Activated CD4-positive, alpha-beta memory T cell treated with anti-CD3 and anti-CD28 coated beads, Interleukin-2, amount 10 ng/mL, durations not matched to agents 7 days and 5 days (primary cell): ENCODE measurements around the gene CELF4. TPM values are rescaled to one million over a fixed set of nuclear protein-coding genes. Genes with fewer than 3 reads are reported as not detected.

ENCODE experiments used
- CTCF ChIA-PET: fragments of 350-600 bp; sonication (Branson Sonifier 250); formaldehyde crosslinking; loops from one replicate; lab custom pipeline; 2021; ENCODE audit warnings: antibody characterized with exemption, inconsistent platforms; lab: Charles Lee
- POLR2A ChIA-PET: fragments of 350-600 bp; sonication (Branson Sonifier 250); formaldehyde crosslinking; loops from one replicate; lab custom pipeline; 2021; ENCODE audit warnings: antibody characterized with exemption; lab: Charles Lee
- DNase-seq: peaks from one replicate; pipeline ENCODE4 v3.0.0-alpha.2; 2020
- H3K27ac Mint-ChIP-seq: one replicate; pipeline ENCODE4 v1.8.0; 2021; ENCODE audit warnings: mild to moderate bottlenecking, mixed read lengths
- H3K27me3 Mint-ChIP-seq: one replicate; pipeline ENCODE4 v1.8.0; 2021; ENCODE audit warnings: mixed read lengths
- H3K36me3 Mint-ChIP-seq: one replicate; pipeline ENCODE4 v1.8.0; 2021; ENCODE audit warnings: low read depth, mixed read lengths
- H3K4me1 Mint-ChIP-seq: one replicate; pipeline ENCODE4 v1.8.0; 2021; ENCODE audit warnings: mixed read lengths
- H3K4me3 Mint-ChIP-seq: one replicate; pipeline ENCODE4 v1.8.0; 2021; ENCODE audit warnings: mild to moderate bottlenecking, mixed read lengths
- H3K9me3 Mint-ChIP-seq: one replicate; pipeline ENCODE4 v1.8.0; 2021; ENCODE audit warnings: mixed read lengths
- total RNA-seq, 2 experiments: library from RNA; stranded (reverse); gene quantifications; one replicate each; pipeline ENCODE4 v1.2.3, GENCODE V29; 2021

Gene CELF4
- total RNA-seq, 2 experiments from 2014 or later: not detected

DNA sequence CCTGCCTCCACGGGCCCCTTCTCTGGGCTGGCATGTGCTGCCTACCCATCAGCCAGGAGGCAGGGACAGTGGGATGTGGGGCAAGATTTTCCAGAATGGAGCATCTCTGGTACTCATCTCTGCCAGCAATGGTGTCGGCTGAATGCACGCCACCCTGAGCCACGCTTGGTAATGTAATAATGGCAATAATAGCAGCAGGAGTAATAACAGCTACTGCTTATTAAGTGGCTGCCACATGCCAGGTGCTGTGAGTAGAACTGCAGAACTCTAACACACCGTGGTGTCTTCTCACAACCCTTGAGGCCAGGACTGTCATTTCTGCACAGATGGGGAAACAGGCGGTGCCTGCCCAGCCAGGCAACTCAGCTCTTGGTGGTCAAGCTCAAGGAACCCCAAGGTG, 113.6 kb downstream of the CELF4 start:
- no peak for DNase-seq
- Mint-ChIP-seq H3K27me3 (no peaks in the 10 kb centered on the region), H3K4me1 (no peaks in the 10 kb centered on the region), H3K36me3 (no peaks in the 10 kb centered on the region), H3K4me3 (no peak overlapping the region), H3K27ac (no peak overlapping the region), H3K9me3 (no peaks in the 10 kb centered on the region)
- CTCF ChIA-PET: no interaction called here
- POLR2A ChIA-PET: no interaction called here

DNA sequence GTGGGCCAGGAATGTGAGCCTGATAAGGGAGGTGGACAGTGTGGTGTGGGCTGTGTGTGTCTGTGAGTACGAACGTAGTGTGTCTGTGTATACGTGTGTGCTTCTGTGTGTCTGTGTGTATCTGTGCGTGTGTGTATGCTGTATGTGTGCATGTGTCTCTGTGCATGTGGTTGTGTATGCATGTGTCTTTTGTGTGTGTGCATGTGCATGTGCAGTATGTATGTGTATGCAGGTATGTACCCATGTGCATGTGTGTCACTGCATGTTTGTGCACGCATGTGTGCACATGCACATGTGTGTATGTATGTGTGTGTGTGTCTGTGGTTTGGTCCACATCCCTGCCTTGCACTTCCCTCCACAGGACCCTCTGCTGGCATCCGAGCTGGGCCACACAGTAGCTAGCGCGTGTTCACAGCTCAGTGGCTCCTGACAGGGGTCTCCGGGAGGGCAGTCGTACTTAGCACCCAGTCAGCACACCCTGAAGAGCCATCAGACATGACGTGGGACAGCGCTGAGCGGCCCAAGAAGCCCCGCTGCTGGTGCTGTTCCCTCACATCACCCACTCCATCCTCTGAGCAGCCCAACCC, 114.3 kb downstream of the CELF4 start:
- no peaks in the 10 kb centered on the region for H3K27me3 Mint-ChIP-seq
- ChIA-PET CTCF (no interaction called here), POLR2A (no interaction called here)
- no peaks in the 10 kb centered on the region for H3K36me3 Mint-ChIP-seq
- DNase-seq: no peak
- H3K4me3 Mint-ChIP-seq: no peak overlapping the region
- H3K9me3 Mint-ChIP-seq: no peaks in the 10 kb centered on the region
- no peaks in the 10 kb centered on the region for H3K4me1 Mint-ChIP-seq
- H3K27ac Mint-ChIP-seq: no peak overlapping the region

DNA sequence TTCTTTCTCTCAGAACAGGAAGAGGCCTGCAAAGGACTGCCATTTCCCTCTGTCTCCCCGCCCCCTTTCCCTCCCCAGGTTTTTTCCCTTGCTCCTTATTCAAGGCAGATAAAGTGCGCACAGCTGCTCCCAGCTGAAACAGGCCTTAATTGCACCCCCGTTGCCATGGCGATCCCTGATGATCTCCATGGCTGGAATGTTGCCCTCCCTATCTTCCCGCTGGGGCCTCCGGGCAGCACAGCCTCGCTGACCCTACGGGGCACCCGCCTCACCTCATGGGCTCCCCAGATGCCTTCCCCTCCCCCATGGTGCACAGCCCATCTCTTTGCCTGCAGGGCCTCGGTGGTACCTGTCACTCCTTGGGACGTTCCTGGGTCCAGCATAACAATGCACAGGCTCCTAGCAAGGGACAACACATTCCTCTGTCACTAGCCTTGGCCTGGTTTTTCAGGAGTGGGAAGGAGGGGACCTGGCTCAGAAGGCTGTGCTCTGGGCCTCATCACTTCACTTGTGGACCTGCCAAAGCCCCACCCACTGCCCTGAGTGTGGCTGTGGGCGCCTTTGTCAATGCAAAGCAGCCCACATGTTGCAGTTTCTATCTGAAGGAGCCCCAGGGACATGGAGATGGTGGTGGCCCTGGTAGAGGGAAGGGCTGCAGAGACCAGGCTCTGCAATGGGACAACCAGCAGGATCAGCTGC, 115.0 kb downstream of the CELF4 start:
- POLR2A ChIA-PET: no interaction called here
- Mint-ChIP-seq H3K36me3 (no peaks in the 10 kb centered on the region), H3K9me3 (no peaks in the 10 kb centered on the region), H3K27ac (no peak overlapping the region), H3K4me1 (no peaks in the 10 kb centered on the region), H3K27me3 (no peaks in the 10 kb centered on the region), H3K4me3 (no peak overlapping the region)
- CTCF ChIA-PET: no interaction called here
- no peak for DNase-seq

DNA sequence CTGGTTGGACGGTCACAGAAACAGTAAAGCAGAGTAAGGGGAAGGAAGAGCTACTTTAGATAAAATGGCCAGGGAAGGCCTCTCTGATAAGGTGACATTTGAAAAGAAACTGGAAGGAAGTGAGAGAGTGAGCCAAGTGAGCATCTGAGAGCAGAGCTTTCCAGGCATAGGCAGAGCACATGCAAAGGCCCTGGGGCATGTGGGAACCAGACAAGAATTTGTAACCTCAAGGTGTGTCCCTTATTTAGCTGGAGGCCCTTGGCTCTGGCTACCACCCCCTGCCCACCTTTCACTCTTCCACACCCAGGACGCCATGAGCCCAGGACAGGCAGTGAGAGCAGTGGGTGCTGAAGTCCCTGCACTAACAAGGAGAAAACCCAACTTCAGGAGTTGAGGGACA, 116.0 kb downstream of the CELF4 start:
- DNase-seq: no peak
- Mint-ChIP-seq H3K9me3 (no peaks in the 10 kb centered on the region), H3K27me3 (no peaks in the 10 kb centered on the region), H3K4me1 (no peaks in the 10 kb centered on the region), H3K27ac (no peak overlapping the region), H3K36me3 (no peaks in the 10 kb centered on the region), H3K4me3 (no peak overlapping the region)
- ChIA-PET CTCF (no interaction called here), POLR2A (no interaction called here)

DNA sequence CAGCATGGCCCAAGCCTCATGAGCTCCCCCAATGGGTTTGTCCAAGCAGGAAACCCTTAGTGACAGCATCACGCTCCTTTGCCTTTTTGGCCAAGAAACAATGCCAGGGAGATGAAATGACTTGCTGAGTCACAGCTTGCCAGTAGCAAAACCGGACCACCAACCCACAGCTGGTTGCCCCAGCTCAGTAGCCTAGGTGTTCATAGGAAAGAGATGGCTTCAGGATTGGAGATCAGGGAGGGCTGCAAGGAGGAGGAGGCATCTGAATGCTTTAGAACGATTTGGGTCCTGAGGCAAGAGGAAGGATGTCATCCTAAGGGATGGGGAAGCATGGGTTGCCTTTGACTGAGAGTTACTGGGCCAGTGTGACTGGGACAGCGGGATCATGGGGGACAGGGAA, 116.7 kb downstream of the CELF4 start:
- H3K27ac Mint-ChIP-seq: no peak overlapping the region
- no peak for DNase-seq
- ChIA-PET CTCF (no interaction called here), POLR2A (no interaction called here)
- no peaks in the 10 kb centered on the region for H3K27me3 Mint-ChIP-seq
- H3K4me1 Mint-ChIP-seq: no peaks in the 10 kb centered on the region
- no peaks in the 10 kb centered on the region for H3K9me3 Mint-ChIP-seq
- H3K36me3 Mint-ChIP-seq: no peaks in the 10 kb centered on the region
- H3K4me3 Mint-ChIP-seq: no peak overlapping the region

DNA sequence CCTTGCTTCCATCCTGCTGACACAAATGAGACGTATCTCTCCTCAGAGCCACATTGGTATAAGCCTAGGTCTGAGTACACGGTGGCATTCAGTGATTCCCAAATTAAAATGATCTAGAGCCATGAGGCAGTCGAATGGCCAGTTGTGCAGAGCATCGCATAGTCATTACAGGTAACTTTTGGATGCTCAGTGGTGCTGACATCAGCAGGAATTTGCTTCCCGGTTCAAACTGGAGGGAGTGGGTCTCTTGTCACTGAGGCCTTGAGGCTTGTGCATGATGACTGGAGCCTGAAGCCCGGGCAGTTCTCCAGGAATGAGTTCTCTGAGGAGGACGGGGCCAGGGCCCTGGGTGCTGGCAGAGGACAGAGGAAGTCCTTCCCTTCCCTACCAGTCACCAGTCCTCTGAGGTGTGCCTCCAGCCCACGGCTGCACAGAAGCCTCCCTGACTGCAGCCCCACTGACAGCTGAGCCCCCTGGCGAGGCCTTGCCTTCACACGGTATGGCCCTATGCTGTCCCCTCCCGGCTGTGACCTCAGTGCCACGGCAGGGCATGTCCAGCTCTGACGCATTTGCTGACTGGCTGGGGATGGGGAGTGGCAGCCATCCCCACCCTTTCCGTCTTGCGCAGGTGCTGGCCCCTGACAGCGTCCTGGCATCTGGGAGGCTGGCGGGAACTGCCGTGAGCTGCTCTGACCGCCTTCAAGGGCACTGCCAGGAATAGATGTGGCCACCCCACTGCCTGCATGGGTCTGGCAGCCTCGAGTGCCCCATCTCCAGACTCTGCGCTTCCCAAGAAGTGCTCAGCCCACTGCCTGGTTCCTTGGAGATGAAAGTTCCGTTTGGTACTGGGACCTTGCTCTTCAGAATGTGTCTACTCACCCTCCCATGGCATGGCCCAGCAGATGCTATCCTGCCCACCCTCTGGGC, 117.4 kb downstream of the CELF4 start:
- Mint-ChIP-seq H3K36me3 (no peaks in the 10 kb centered on the region), H3K4me3 (no peak overlapping the region), H3K27ac (no peak overlapping the region), H3K4me1 (no peaks in the 10 kb centered on the region), H3K9me3 (no peaks in the 10 kb centered on the region), H3K27me3 (no peaks in the 10 kb centered on the region)
- POLR2A ChIA-PET: no interaction called here
- DNase-seq: no peak
- CTCF ChIA-PET: no interaction called here

DNA sequence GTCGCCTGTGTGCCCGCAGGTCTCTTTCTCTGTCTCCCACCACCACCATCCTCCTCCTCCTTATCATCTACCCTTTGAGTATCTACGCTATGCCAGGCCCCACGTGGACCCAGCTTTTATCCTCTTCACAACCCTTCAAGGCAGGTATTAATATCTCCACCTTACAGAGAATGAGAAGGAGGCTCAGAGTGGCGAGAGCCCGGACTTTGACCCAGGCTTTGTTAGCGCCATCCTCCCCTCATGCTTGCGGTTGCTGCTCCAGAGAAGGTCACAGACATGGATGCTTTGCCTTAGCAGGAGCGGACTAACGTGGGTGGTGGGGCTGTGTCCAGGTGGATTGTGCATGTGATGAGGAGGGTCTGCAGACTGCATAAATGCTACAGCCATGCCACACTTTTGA, 119.8 kb downstream of the CELF4 start:
- Mint-ChIP-seq H3K9me3 (no peaks in the 10 kb centered on the region), H3K4me3 (no peak overlapping the region), H3K27ac (no peak overlapping the region), H3K27me3 (no peaks in the 10 kb centered on the region), H3K36me3 (no peaks in the 10 kb centered on the region), H3K4me1 (no peaks in the 10 kb centered on the region)
- CTCF ChIA-PET: no interaction called here
- POLR2A ChIA-PET: no interaction called here
- no peak for DNase-seq

DNA sequence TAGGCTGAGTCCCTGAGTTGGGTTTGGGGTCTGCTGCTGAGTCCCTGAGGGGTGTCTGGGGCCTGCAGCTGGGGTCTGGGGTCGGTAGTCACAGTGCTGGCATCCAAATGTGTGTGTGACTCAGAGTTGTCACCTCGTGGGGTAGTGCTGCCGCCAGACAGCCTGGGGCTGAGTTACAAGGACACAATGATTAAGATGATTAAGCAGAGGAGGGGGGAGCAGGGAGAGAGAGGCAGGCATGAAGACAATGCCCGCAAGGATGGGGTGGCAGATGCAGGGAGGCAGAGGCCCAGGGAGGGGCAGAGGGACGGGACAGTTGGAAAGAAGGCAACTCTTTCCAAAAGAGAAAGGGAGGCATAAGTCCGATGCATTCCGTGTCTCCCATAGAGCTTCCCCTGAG, 120.2 kb downstream of the CELF4 start:
- no peak for DNase-seq
- Mint-ChIP-seq H3K36me3 (no peaks in the 10 kb centered on the region), H3K4me3 (no peak overlapping the region), H3K27me3 (no peaks in the 10 kb centered on the region), H3K4me1 (no peaks in the 10 kb centered on the region), H3K27ac (no peak overlapping the region), H3K9me3 (no peaks in the 10 kb centered on the region)
- ChIA-PET POLR2A (no interaction called here), CTCF (no interaction called here)

DNA sequence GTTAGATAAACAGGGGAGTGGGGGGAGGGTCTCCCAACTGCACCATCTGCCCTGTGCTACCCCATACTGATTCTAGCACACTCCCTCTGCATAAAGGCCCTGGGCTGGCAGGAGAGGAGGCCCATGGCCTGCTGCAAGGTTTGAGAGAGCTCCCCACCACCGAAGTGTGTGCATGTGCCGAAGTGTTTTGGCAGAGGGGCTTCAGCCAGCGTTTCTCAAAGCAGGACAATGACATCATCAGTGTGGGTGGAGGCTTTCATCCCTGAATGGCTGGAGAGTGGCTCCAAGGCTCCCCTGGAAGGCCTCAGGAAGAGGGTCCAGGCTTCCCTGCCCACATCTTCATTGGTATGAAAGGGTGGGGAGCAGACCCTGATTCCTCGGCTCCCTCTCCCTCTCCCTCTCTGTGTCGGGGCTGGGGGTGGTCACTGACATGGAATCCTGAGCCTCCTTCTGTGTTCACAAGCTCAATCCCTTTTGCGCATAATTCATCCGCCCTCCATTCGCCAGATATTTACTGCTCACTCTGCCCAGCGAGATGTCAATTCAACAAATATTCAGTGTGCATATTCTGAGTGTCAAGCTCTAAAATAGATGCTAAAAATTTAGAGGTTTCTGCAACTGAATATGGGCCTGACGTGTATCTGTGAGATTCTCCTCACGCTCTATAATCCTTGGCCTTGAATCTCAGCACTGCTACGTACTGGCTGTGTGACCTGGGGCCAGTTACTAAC, 122.1 kb downstream of the CELF4 start:
- Mint-ChIP-seq H3K9me3 (no peaks in the 10 kb centered on the region), H3K27ac (no peak overlapping the region), H3K4me1 (no peaks in the 10 kb centered on the region), H3K36me3 (no peaks in the 10 kb centered on the region), H3K27me3 (no peaks in the 10 kb centered on the region), H3K4me3 (no peak overlapping the region)
- DNase-seq: no peak
- POLR2A ChIA-PET: no interaction called here
- CTCF ChIA-PET: no interaction called here

DNA sequence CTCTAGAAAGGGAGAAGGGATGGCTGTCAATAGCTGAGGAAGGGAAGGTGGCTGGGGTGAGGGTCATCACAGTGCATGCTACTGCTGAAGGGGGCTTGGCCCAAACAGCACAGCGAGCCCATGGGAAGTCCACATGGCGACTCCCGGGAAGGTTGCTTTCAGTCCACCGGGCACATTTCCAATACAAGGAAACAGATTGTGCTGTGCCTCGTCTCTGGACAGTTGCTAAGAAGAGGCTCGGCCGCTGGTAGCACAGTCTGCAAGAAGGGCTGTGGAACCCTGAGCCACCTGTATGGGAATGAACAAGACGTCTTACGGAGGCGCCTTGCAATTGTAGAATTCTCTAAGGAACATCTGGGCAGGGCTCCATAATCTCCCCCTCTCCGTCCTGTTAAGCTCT, 123.1 kb downstream of the CELF4 start:
- ChIA-PET CTCF (no interaction called here), POLR2A (no interaction called here)
- no peaks in the 10 kb centered on the region for H3K9me3 Mint-ChIP-seq
- H3K4me3 Mint-ChIP-seq: no peak overlapping the region
- H3K27me3 Mint-ChIP-seq: no peaks in the 10 kb centered on the region
- no peak overlapping the region for H3K27ac Mint-ChIP-seq
- H3K36me3 Mint-ChIP-seq: no peaks in the 10 kb centered on the region
- no peaks in the 10 kb centered on the region for H3K4me1 Mint-ChIP-seq
- DNase-seq: no peak

DNA sequence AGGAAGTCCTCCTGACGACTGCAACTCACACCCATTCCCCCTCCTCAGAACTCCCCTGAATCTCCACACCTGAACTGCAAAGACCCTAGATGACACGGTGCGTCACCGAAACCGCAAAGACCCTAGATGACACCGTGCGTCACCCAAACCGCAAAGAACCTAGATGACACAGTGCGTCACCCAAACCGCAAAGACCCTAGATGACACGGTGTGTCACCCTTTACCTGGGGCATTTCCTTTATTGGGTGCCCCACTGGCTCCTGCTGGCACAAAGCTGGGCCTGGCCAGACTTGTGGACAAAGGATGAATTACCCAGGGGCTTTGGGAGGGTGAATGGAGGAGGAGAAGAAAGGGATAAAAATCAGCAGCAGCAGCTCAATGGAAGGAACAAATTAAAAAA, 123.8 kb downstream of the CELF4 start:
- no peaks in the 10 kb centered on the region for H3K4me1 Mint-ChIP-seq
- DNase-seq: no peak
- no peaks in the 10 kb centered on the region for H3K9me3 Mint-ChIP-seq
- CTCF ChIA-PET: no interaction called here
- POLR2A ChIA-PET: no interaction called here
- H3K36me3 Mint-ChIP-seq: no peaks in the 10 kb centered on the region
- no peak overlapping the region for H3K27ac Mint-ChIP-seq
- H3K27me3 Mint-ChIP-seq: no peaks in the 10 kb centered on the region
- no peak overlapping the region for H3K4me3 Mint-ChIP-seq

DNA sequence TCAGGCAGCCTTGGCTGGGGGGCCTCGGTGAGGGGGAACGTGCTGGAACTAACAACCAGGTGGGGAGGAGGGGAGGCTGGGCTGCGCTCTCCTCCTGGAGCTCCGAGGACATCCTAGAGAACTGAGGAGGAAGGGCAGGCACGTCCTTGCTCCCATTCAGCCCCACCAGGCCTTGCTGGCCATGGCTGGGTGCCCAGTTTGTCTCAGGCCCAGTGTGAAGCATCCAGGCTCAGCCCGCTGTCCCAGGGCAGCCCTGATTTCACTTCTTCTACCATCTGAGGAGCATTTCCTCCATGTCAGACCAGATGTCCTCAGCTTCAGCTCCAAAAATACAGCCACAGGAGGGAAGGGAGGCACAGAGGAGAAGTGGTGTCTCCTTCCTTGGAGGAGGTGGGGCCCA, 125.4 kb downstream of the CELF4 start:
- H3K36me3 Mint-ChIP-seq: no peaks in the 10 kb centered on the region
- H3K4me3 Mint-ChIP-seq: no peak overlapping the region
- peaks cover 2% of the 10 kb centered on the region for H3K27me3 Mint-ChIP-seq
- no peaks in the 10 kb centered on the region for H3K4me1 Mint-ChIP-seq
- H3K9me3 Mint-ChIP-seq: no peaks in the 10 kb centered on the region
- no peak for DNase-seq
- ChIA-PET CTCF (no interaction called here), POLR2A (no interaction called here)
- H3K27ac Mint-ChIP-seq: no peak overlapping the region
